Transverse colon (tissue), 4 donors: Measurements from ENCODE around the gene CYB561D2.

Experiments used
- EP300 ChIP-seq: sonication (generic); formaldehyde crosslinking; IDR thresholded peaks from one replicate; pipeline ENCODE4 v1.6.1; 2017; ENCODE audit warnings: antibody characterized with exemption, low read depth
- POLR2A ChIP-seq: fragments of 450-650 bp; IDR thresholded peaks from one replicate; pipeline ENCODE4 v1.6.1; 2016; ENCODE audit warnings: antibody characterized with exemption, mild to moderate bottlenecking, moderate library complexity
- POLR2AphosphoS5 ChIP-seq, 3 donors: sonication (generic); formaldehyde crosslinking; IDR thresholded peaks; one replicate each; pipeline ENCODE4 v1.6.1; 2016; ENCODE audit warnings: antibody characterized with exemption in 3 of 3
- TF ChIP-seq, protein P1 (sequence below), 5 experiments: fragments of 200-600 bp in 3 of 5; fragments of 450-650 bp in 2 of 5; sonication (generic) in 3 of 5; IDR thresholded peaks; 1 replicate in 2 of 5; 2 replicates in 3 of 5; pipeline ENCODE4 v1.5.1; 2016 to 2017; ENCODE audit warnings: antibody characterized with exemption in 5 of 5, inconsistent platforms in 3 of 5, mild to moderate bottlenecking in 2 of 5, moderate library complexity in 1 of 5

GRCh38 chr3:50358355-50358910 lies 7.8 kb downstream of the CYB561D2 start:
- TF ChIP-seq, protein P1, sequence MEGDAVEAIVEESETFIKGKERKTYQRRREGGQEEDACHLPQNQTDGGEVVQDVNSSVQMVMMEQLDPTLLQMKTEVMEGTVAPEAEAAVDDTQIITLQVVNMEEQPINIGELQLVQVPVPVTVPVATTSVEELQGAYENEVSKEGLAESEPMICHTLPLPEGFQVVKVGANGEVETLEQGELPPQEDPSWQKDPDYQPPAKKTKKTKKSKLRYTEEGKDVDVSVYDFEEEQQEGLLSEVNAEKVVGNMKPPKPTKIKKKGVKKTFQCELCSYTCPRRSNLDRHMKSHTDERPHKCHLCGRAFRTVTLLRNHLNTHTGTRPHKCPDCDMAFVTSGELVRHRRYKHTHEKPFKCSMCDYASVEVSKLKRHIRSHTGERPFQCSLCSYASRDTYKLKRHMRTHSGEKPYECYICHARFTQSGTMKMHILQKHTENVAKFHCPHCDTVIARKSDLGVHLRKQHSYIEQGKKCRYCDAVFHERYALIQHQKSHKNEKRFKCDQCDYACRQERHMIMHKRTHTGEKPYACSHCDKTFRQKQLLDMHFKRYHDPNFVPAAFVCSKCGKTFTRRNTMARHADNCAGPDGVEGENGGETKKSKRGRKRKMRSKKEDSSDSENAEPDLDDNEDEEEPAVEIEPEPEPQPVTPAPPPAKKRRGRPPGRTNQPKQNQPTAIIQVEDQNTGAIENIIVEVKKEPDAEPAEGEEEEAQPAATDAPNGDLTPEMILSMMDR (IDR thresholded peaks at IDR 0.05), result no peak
- TF ChIP-seq POLR2A, result no peak
- no peak for TF ChIP-seq POLR2AphosphoS5 (IDR thresholded peaks at IDR 0.05)
- no peak for TF ChIP-seq EP300
